Omental fat pad (tissue), 4 donors: ENCODE results near the gene RUSF1. TPM values are rescaled to one million over a fixed set of nuclear protein-coding genes. Genes with fewer than 3 reads are reported as not detected.

Experiments used
- ATAC-seq: fragments of 150-250 bp; one replicate; pipeline ENCODE4 v1.9.1; 2016; ENCODE audit warnings: mild to moderate bottlenecking, moderate library complexity; ENCODE audit not compliant: low FRiP score
- DNase-seq: peaks from one replicate; pipeline ENCODE4 v3.0.0-alpha.2; 2019; ENCODE audit warnings: low spot score
- CTCF ChIP-seq, 3 donors: fragments of 450-650 bp; IDR thresholded peaks; one replicate each; pipeline ENCODE4 v1.5.1; 2016 to 2017; ENCODE audit warnings: antibody characterized with exemption in 3 of 3, mild to moderate bottlenecking in 3 of 3, moderate library complexity in 2 of 3
- total RNA-seq, 4 donors: library from RNA; depleted of rRNA; stranded (reverse); fragments of >200 nt; gene quantifications; one replicate each; pipeline ENCODE4 v1.1.0, GENCODE V29; 2016

Gene RUSF1
- total RNA-seq, 4 donors from 2014 or later: 35.3 to 56.7 (median 48.9) TPM

- no peak for TF ChIP-seq CTCF (IDR thresholded peaks at IDR 0.05)
- no peak for DNase-seq
- no peak for ATAC-seq
Measured at GRCh38 chr16:31440516-31441184, 67.5 kb downstream of the RUSF1 start.

GRCh38 chr16:31439519-31439918 lies 68.7 kb downstream of the RUSF1 start:
- DNase-seq (no peak), ATAC-seq (no peak)

More at GRCh38 chr16:31439519-31439918, 68.7 kb downstream of the RUSF1 start:
- TF ChIP-seq CTCF (IDR thresholded peaks at IDR 0.05): no peak

Other genes with a start within 250 kb of the RUSF1 start
- 10 to 100 TPM; 23.9 to 58.4 (median 38.8) TPM for gene ITGAM, start 248.4 kb downstream of the RUSF1 start, total RNA-seq
- 100 to 1,000 TPM in 1 of 4 donors, 10 to 100 TPM in 3; 11.7 to 161 (median 27.0) TPM for gene ITGAX, start 153.2 kb downstream of the RUSF1 start, total RNA-seq
- under 1 TPM in 3 of 4 donors, not detected in 1; 0.28 to 0.47 (median 0.36) TPM for gene ITGAD, start 115.1 kb downstream of the RUSF1 start, total RNA-seq
- gene COX6A2, start 80.0 kb downstream of the RUSF1 start, total RNA-seq: not detected
- 1 to 10 TPM in 3 of 4 donors, under 1 TPM in 1; 0.36 to 2.2 (median 1.5) TPM for gene ZNF843, start 65.6 kb downstream of the RUSF1 start, total RNA-seq
- 10 to 100 TPM in 2 of 4 donors, 1 to 10 TPM in 2; 4.6 to 15.5 (median 10.0) TPM for gene ARMC5, start 48.9 kb downstream of the RUSF1 start, total RNA-seq
- 10 to 100 TPM; 16.1 to 33.7 (median 18.9) TPM for gene TGFB1I1, start 36.2 kb downstream of the RUSF1 start, total RNA-seq
- not detected for gene SLC5A2, start 25.3 kb downstream of the RUSF1 start, total RNA-seq
- not detected for gene AHSP, start 19.5 kb upstream of the RUSF1 start, total RNA-seq